ENCODE data around the gene PIEZO2. TPM values are rescaled to one million over a fixed set of nuclear protein-coding genes. Genes with fewer than 3 reads are reported as not detected.

The PIEZO2 gene
- total and polyA plus RNA-seq, 2 of the 8 experiments (the other 6 are each of a cell fraction or from before 2014, with no cell fraction given): 4.7 to 16.5 TPM

GRCh38 chr18:11124054-11124453 is 25.3 kb downstream of the PIEZO2 start:
- H3K4me2 ChIP-seq (ENCODE audit: insufficient read depth in 1 of 2, low read depth in 2 of 2, low read length in 2 of 2): no peak overlapping the region
- H3K14ac ChIP-seq (ENCODE audit: insufficient read length): no peak overlapping the region
- no peak overlapping the region for H3K9ac ChIP-seq (replicated peaks in 1 of 4; ENCODE audit: extremely low read depth in 1 of 4, low read depth in 3 of 4, low read length in 3 of 4)
- ChIA-PET CTCF (ENCODE audit: partially characterized antibody) (interaction anchor here (0.6 to 1.8 kb wide), 2 partner anchors 13 to 279 kb away, joined by 3 to 5 read pairs; no protein-coding TSS in a partner anchor), POLR2A (ENCODE audit: partially characterized antibody) (no interaction called here)
- H2AFZ ChIP-seq (ENCODE audit: low read length): no peak overlapping the region
- no peaks in the 10 kb centered on the region for H3K23me2 ChIP-seq (ENCODE audit: low read depth, low read length)
- DNase-seq (ENCODE audit: low read depth in 1 of 2, low spot score in 2 of 2) (no peak), FAIRE-seq (no peak)
- H3K27ac ChIP-seq (ENCODE audit: low read depth, low read length): no peak overlapping the region
- H4K8ac ChIP-seq (ENCODE audit: extremely low read depth, insufficient read depth, low read length): no peak overlapping the region
- H4K91ac ChIP-seq (replicated peaks; ENCODE audit: insufficient read length, low read length): no peak overlapping the region
- H2AK5ac ChIP-seq (ENCODE audit: low read depth, low read length): no peak overlapping the region
- H4K20me1 ChIP-seq (replicated peaks in 1 of 2; ENCODE audit: control insufficient read depth in 1 of 2, insufficient read depth in 2 of 2, low read length in 2 of 2): no peaks in the 10 kb centered on the region
- no peak overlapping the region for H2BK120ac ChIP-seq (replicated peaks; ENCODE audit: low read depth, low read length)
- H3K9me3 ChIP-seq (ENCODE audit: insufficient read depth in 2 of 2, low read depth in 1 of 2, low read length in 1 of 2): no peaks in the 10 kb centered on the region
- H2BK15ac ChIP-seq (ENCODE audit: low read length): no peak overlapping the region
- H3K4me1 ChIP-seq (replicated peaks in 1 of 4; ENCODE audit: control insufficient read depth in 3 of 4, insufficient read depth in 4 of 4, low read length in 3 of 4): no peaks in the 10 kb centered on the region
- WGBS, 2 experiments (ENCODE audit: extremely low coverage in 1 of 2, insufficient coverage in 1 of 2, insufficient read length in 1 of 2, insufficient replicate concordance in 2 of 2, low coverage in 1 of 2, low lambda C conversion rate in 2 of 2, missing lambda C conversion rate in 1 of 2): 95% methylated on average over 1 of the region's 1 CpG; no CpG with 5 or more reads in 1 of the 2 experiments
- H3K4me3 ChIP-seq (ENCODE audit: extremely low read depth in 1 of 4, insufficient read depth in 2 of 4, low read depth in 3 of 4, low read length in 4 of 4): no peak overlapping the region
- H3K27me3 ChIP-seq (replicated peaks in 1 of 4; ENCODE audit: control insufficient read depth in 3 of 4, extremely low read depth in 1 of 4, insufficient read depth in 3 of 4, low read length in 3 of 4): no peaks in the 10 kb centered on the region
- no peak overlapping the region for H3K56ac ChIP-seq (replicated peaks; ENCODE audit: insufficient read length, low read depth, low read length)
- no peak overlapping the region for H2BK5ac ChIP-seq (ENCODE audit: low read depth, low read length)
- no peak overlapping the region for H3K4ac ChIP-seq (replicated peaks; ENCODE audit: insufficient read length, low read depth, low read length)
- H3K23ac ChIP-seq (ENCODE audit: insufficient read length): no peak overlapping the region
- H2BK20ac ChIP-seq (ENCODE audit: low read length): no peak overlapping the region
- H2BK12ac ChIP-seq (ENCODE audit: low read depth, low read length): no peak overlapping the region
- no peak overlapping the region for H3K18ac ChIP-seq (ENCODE audit: extremely low read depth, low read length)
- H3K79me1 ChIP-seq (ENCODE audit: low read depth, low read length): no peaks in the 10 kb centered on the region
- no peak overlapping the region for H4K5ac ChIP-seq (ENCODE audit: insufficient read length, low read depth, low read length)
- H3K36me3 ChIP-seq (ENCODE audit: control insufficient read depth in 2 of 4, insufficient read depth in 4 of 4, low read length in 3 of 4): no peaks in the 10 kb centered on the region
- H3K79me2 ChIP-seq (ENCODE audit: control insufficient read depth in 1 of 2, insufficient read depth in 2 of 2, low read length in 2 of 2): no peaks in the 10 kb centered on the region
- TF ChIP-seq MAFK (IDR thresholded peaks at IDR 0.05; ENCODE audit: low read depth, low read length) (no peak), ATF3 (IDR thresholded peaks at IDR 0.05; ENCODE audit: insufficient read depth, low read depth, low read length) (no peak), CHD1 (IDR thresholded peaks at IDR 0.05; ENCODE audit: low read depth, low read length) (no peak), SIN3A (conservative IDR thresholded peaks at IDR 0.05 in 1 of 2, IDR thresholded peaks at IDR 0.05 in 1 of 2; ENCODE audit: low read depth in 1 of 2, low read length in 2 of 2) (no peak), SIX5 (IDR thresholded peaks at IDR 0.05; ENCODE audit: low read depth, low read length) (no peak), RNF2 (IDR thresholded peaks at IDR 0.05; ENCODE audit: borderline replicate concordance, low read depth, low read length, missing control alignments, poor library complexity, severe bottlenecking) (no peak), PHF8 (conservative IDR thresholded peaks at IDR 0.05; ENCODE audit: low read depth, low read length) (no peak), NANOG (IDR thresholded peaks at IDR 0.05; ENCODE audit: insufficient read depth, low read depth, low read length, poor library complexity, severe bottlenecking) (no peak), ZNF274 (IDR thresholded peaks at IDR 0.05; ENCODE audit: borderline replicate concordance, extremely low read depth, low read length) (no peak), CBX5 (IDR thresholded peaks at IDR 0.05; ENCODE audit: low read depth, low read length) (no peak), EP300 (IDR thresholded peaks at IDR 0.05; ENCODE audit: borderline replicate concordance in 1 of 2, low read depth in 2 of 2, low read length in 2 of 2) (no peak)
- TF ChIP-seq, protein P1, sequence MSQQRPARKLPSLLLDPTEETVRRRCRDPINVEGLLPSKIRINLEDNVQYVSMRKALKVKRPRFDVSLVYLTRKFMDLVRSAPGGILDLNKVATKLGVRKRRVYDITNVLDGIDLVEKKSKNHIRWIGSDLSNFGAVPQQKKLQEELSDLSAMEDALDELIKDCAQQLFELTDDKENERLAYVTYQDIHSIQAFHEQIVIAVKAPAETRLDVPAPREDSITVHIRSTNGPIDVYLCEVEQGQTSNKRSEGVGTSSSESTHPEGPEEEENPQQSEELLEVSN (IDR thresholded peaks at IDR 0.05): no peak
